Epithelial cell of proximal tubule (primary cell): Measurements from ENCODE around the gene DPYSL3. TPM values are rescaled to one million over a fixed set of nuclear protein-coding genes. Genes with fewer than 3 reads are reported as not detected.
A peak's percentile ranks its signal among the peaks of the same experiment; 100 is the strongest.

Source experiments
- DNase-seq: peaks from one replicate; pipeline ENCODE4 v3.0.0-alpha.2; 2011; ENCODE audit warnings: low read depth
- H3K4me3 ChIP-seq: 2 replicates; pipeline ENCODE4 v1.5.1; 2011; ENCODE audit warnings: low read depth, mild to moderate bottlenecking, low read length
- CTCF ChIP-seq: conservative IDR thresholded peaks from 2 replicates; pipeline ENCODE4 v1.5.1; 2012; ENCODE audit warnings: low read depth, mild to moderate bottlenecking, low read length
- total RNA-seq: library from RNA; depleted of rRNA; stranded (reverse); fragments of >200 nt; gene quantifications from 2 replicates; pipeline ENCODE4 v1.2.3, GENCODE V29; 2015

DPYSL3 gene
- total RNA-seq, 1 donor from 2014 or later = 38.3 TPM

- H3K4me3 ChIP-seq = no peak overlapping the region
- peak; percentile 49 for DNase-seq
- no peak for TF ChIP-seq CTCF
Observed at GRCh38 chr5:147483961-147484707, 25.7 kb downstream of the DPYSL3 start.

- no peak for TF ChIP-seq CTCF
- no peak for DNase-seq
- no peak overlapping the region for H3K4me3 ChIP-seq
Observed at GRCh38 chr5:147483188-147483790, 26.6 kb downstream of the DPYSL3 start.

GRCh38 chr5:147482706-147483180 lies 27.1 kb downstream of the DPYSL3 start:
- TF ChIP-seq CTCF = no peak
- H3K4me3 ChIP-seq = no peak overlapping the region
- no peak for DNase-seq

GRCh38 chr5:147481874-147482705 lies 27.8 kb downstream of the DPYSL3 start:
- DNase-seq = no peak
- no peak for TF ChIP-seq CTCF
- H3K4me3 ChIP-seq = no peak overlapping the region

GRCh38 chr5:147481376-147481775 lies 28.5 kb downstream of the DPYSL3 start:
- H3K4me3 ChIP-seq = no peak overlapping the region
- DNase-seq = no peak
- TF ChIP-seq CTCF = no peak

- no peak for TF ChIP-seq CTCF
- no peak overlapping the region for H3K4me3 ChIP-seq
- no peak for DNase-seq
Observed at GRCh38 chr5:147479949-147480348, 29.9 kb downstream of the DPYSL3 start.
